Aorta (tissue), 5 donors: ENCODE data around the gene SERINC3. TPM values are rescaled to one million over a fixed set of nuclear protein-coding genes. Genes with fewer than 3 reads are reported as not detected.
A peak's percentile ranks its signal among the peaks of the same experiment; 100 is the strongest.

Experiments used
- ATAC-seq: fragments of 200-7000 bp; cut with Tn5 transposase; one replicate; pipeline ENCODE4 v1.9.1; 2022; ENCODE audit warnings: moderate library complexity; ENCODE audit not compliant: low FRiP score
- DNase-seq, 2 donors: peaks; one replicate each; pipeline ENCODE4 v3.0.0-alpha.2; 2020
- H3K27ac ChIP-seq, 2 donors: one replicate each; pipeline ENCODE4 v1.5.1; 2013; ENCODE audit warnings: low read length in 2 of 2, mild to moderate bottlenecking in 2 of 2, moderate library complexity in 2 of 2, control low read depth in 1 of 2, inconsistent platforms in 1 of 2, low read depth in 1 of 2
- H3K27me3 ChIP-seq, 2 donors: one replicate each; pipeline ENCODE4 v1.6.1; 2013; ENCODE audit warnings: control low read depth in 1 of 2, low read length in 1 of 2, mild to moderate bottlenecking in 1 of 2, moderate library complexity in 1 of 2; ENCODE audit not compliant: insufficient read depth in 2 of 2, control insufficient read depth in 1 of 2
- H3K36me3 ChIP-seq, 2 donors: one replicate each; pipeline ENCODE4 v1.6.1; 2013; ENCODE audit warnings: control low read depth in 1 of 2, low read length in 1 of 2, mild to moderate bottlenecking in 1 of 2; ENCODE audit not compliant: insufficient read depth in 2 of 2, control insufficient read depth in 1 of 2
- H3K4me1 ChIP-seq, 2 donors: one replicate each; pipeline ENCODE4 v1.6.1; 2013; ENCODE audit warnings: low read length in 2 of 2, control low read depth in 1 of 2, mild to moderate bottlenecking in 1 of 2, moderate library complexity in 1 of 2; ENCODE audit not compliant: insufficient read depth in 2 of 2, control insufficient read depth in 1 of 2
- H3K4me3 ChIP-seq, 2 donors: one replicate each; pipeline ENCODE4 v1.5.1; 2013; ENCODE audit warnings: low read length in 2 of 2, control low read depth in 1 of 2, mild to moderate bottlenecking in 1 of 2
- H3K9me3 ChIP-seq: one replicate; pipeline ENCODE4 v1.6.1; 2013; ENCODE audit warnings: mild to moderate bottlenecking, low read length; ENCODE audit not compliant: control insufficient read depth
- WGBS, 2 donors: extraction: QIAGEN DNeasy Blood & Tissue Kit; methylation state at CpG; one replicate each; pipeline ENCODE4 v1.1.7; 2013; 5-methylcytosine and 5-hydroxymethylcytosine counted together
- intact Hi-C, 2 donors: fragments of 100-400 bp; cut with DNase I; formaldehyde crosslinking; loops; one replicate each; pipeline versions ENCODE4 v1.14.2 to v1.15.0; 2022
- polyA plus RNA-seq, 2 donors: library from polyadenylated mRNA; stranded (reverse); fragments of 200-250 nt; gene quantifications; one replicate each; pipeline ENCODE4 v1.2.3, GENCODE V29; 2013
- total RNA-seq, 2 donors: library from RNA; stranded (reverse); fragmentation: NEBNext Ultra II Directional; extraction: Animal tissue kit (Norgen Biotek cat#: 25700); gene quantifications; one replicate each; pipeline ENCODE4 v1.2.1, GENCODE V29; 2021
- donor health status: healthy with polysubstance abuse.
- donor health status: Bipolar disorder and iron deficiency.
- donor health status: DM: no; HTN: no; CAD: no.
- donor health status: DM: no; HTN: no; CAD: no.
- donor health status: DM: yes; HTN: yes; CAD: no.

The SERINC3 gene
- total and polyA plus RNA-seq, 4 donors: 47.1 to 134 (median 104) TPM

- Histone ChIP-seq H3K27me3 (no peaks in the 10 kb centered on the region), H3K4me1 (no peaks in the 10 kb centered on the region), H3K27ac (no peak overlapping the region), H3K9me3 (no peaks in the 10 kb centered on the region), H3K4me3 (no peak overlapping the region), H3K36me3 (no peaks in the 10 kb centered on the region)
- ATAC-seq (no peak), DNase-seq (peak in 1 of 2 donors; percentile 30)
- WGBS, 2 donors: 67% methylated on average over 6 of the region's 6 CpGs
- intact Hi-C loops: no loop called here
Observed at GRCh38 chr20:44461142-44461802, 60.6 kb downstream of the SERINC3 start.

DNA sequence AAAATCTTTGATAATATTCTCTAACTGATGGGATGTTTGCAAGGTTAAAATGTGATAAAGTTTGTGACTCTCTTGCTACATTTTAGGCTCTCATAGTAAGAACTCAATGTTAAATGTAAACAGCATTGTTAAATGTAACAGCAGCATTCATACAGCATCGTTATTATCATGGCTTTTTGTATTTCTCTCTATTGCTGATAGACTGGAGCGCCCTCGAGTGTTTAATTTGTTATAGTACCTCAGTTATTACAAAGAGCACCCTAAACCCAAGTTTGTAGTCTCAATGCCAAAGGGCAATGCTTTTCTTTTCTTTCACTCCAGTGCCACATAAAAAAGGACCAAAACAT is 61.1 kb downstream of the SERINC3 start:
- DNase-seq: no peak
- WGBS, 2 donors: 7 to 17% methylated on average over 3 of the region's 3 CpGs
- intact Hi-C loops: no loop called here
- no peaks in the 10 kb centered on the region for H3K4me1 ChIP-seq
- H3K36me3 ChIP-seq: no peaks in the 10 kb centered on the region
- H3K4me3 ChIP-seq: no peak overlapping the region
- no peak overlapping the region for H3K27ac ChIP-seq
- H3K9me3 ChIP-seq: no peaks in the 10 kb centered on the region
- no peak for ATAC-seq
- no peaks in the 10 kb centered on the region for H3K27me3 ChIP-seq

DNA sequence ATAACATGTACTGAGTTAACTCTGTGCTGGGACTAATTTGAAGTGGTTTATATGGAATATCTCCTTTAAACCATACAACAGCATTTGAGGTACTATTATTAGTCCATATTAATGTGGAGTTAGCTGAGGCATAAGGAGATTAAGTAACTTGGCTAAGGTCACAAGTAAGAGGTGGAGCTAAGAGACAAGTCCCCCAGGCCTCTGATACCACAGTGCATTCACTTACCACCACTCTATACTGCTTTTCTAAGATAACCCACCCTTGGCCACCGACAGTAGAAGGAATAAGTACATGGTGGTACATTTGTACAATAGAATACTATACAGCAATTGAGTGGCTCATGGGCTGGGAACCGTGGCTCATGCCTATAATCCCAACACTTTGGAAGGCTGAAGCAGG is 62.6 kb downstream of the SERINC3 start:
- 76 to 79% methylated on average over 2 of the region's 2 CpGs for WGBS, 2 donors
- Histone ChIP-seq H3K9me3 (no peaks in the 10 kb centered on the region), H3K4me1 (no peaks in the 10 kb centered on the region), H3K27ac (no peak overlapping the region), H3K4me3 (no peak overlapping the region), H3K27me3 (no peaks in the 10 kb centered on the region), H3K36me3 (no peaks in the 10 kb centered on the region)
- intact Hi-C loops: no loop called here
- ATAC-seq (no peak), DNase-seq (peak in 1 of 2 donors; percentile 17)

- no peaks in the 10 kb centered on the region for H3K9me3 ChIP-seq
- H3K4me3 ChIP-seq: no peak overlapping the region
- intact Hi-C loops: no loop called here
- WGBS, 2 donors: 56 to 60% methylated on average over 6 of the region's 6 CpGs
- ATAC-seq (no peak), DNase-seq (peak in 1 of 2 donors; percentile 10)
- no peak overlapping the region for H3K27ac ChIP-seq
- H3K27me3 ChIP-seq: no peaks in the 10 kb centered on the region
- H3K4me1 ChIP-seq: no peaks in the 10 kb centered on the region
- no peaks in the 10 kb centered on the region for H3K36me3 ChIP-seq
Observed at GRCh38 chr20:44457016-44457415, 64.9 kb downstream of the SERINC3 start.

GRCh38 chr20:44456611-44457010 is 65.3 kb downstream of the SERINC3 start:
- intact Hi-C loops: no loop called here
- DNase-seq (no peak), ATAC-seq (no peak)
- no peaks in the 10 kb centered on the region for H3K4me1 ChIP-seq
- no peaks in the 10 kb centered on the region for H3K9me3 ChIP-seq
- 86% methylated on average over 8 of the region's 8 CpGs for WGBS, 2 donors
- H3K36me3 ChIP-seq: no peaks in the 10 kb centered on the region
- H3K27ac ChIP-seq: no peak overlapping the region
- H3K4me3 ChIP-seq: no peak overlapping the region
- H3K27me3 ChIP-seq: no peaks in the 10 kb centered on the region

DNA sequence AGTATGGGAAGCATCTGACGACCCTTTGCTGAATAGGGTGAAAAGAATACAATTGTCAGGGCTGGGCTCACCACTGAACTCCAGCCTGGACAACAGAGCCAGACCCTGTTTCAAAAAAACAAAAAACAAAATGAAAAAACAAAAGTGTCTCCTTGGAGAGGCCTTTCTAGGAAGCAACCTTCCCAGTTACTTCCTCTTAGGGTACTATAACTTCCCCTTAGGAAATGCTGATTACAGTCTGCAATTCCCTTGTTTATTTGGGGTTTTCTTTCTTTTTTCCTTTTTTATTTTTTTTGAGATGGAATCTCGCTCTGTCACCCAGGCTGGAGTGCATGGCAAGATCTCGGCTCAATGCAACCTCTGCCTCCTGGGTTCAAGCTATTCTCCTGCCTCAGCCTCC is 66.7 kb downstream of the SERINC3 start:
- H3K9me3 ChIP-seq: no peaks in the 10 kb centered on the region
- no peak for ATAC-seq
- DNase-seq: no peak
- intact Hi-C loops: no loop called here
- H3K36me3 ChIP-seq: no peaks in the 10 kb centered on the region
- H3K4me3 ChIP-seq: no peak overlapping the region
- H3K27me3 ChIP-seq: no peaks in the 10 kb centered on the region
- WGBS, 2 donors: 74 to 78% methylated on average over 3 of the region's 3 CpGs
- H3K27ac ChIP-seq: no peak overlapping the region
- H3K4me1 ChIP-seq: no peaks in the 10 kb centered on the region

GRCh38 chr20:44454306-44454963 is 67.4 kb downstream of the SERINC3 start:
- H3K4me3 ChIP-seq: no peak overlapping the region
- ATAC-seq: no peak
- no peaks in the 10 kb centered on the region for H3K9me3 ChIP-seq
- H3K36me3 ChIP-seq: no peaks in the 10 kb centered on the region
- H3K4me1 ChIP-seq: no peaks in the 10 kb centered on the region
- no peak overlapping the region for H3K27ac ChIP-seq
- peak in 1 of 2 donors; percentile 26 for DNase-seq
- intact Hi-C loops: no loop called here
- H3K27me3 ChIP-seq: no peaks in the 10 kb centered on the region
- 84 to 85% methylated on average over 7 of the region's 7 CpGs for WGBS, 2 donors

- H3K4me1 ChIP-seq: no peaks in the 10 kb centered on the region
- H3K36me3 ChIP-seq: no peaks in the 10 kb centered on the region
- H3K4me3 ChIP-seq: no peak overlapping the region
- no peak overlapping the region for H3K27ac ChIP-seq
- peaks cover 2% of the 10 kb centered on the region for H3K9me3 ChIP-seq
- H3K27me3 ChIP-seq: no peaks in the 10 kb centered on the region
- 62 to 67% methylated on average over 7 of the region's 7 CpGs for WGBS, 2 donors
- DNase-seq (no peak), ATAC-seq (no peak)
- intact Hi-C loops: no loop called here
Observed at GRCh38 chr20:44450903-44451450, 70.9 kb downstream of the SERINC3 start.

DNA sequence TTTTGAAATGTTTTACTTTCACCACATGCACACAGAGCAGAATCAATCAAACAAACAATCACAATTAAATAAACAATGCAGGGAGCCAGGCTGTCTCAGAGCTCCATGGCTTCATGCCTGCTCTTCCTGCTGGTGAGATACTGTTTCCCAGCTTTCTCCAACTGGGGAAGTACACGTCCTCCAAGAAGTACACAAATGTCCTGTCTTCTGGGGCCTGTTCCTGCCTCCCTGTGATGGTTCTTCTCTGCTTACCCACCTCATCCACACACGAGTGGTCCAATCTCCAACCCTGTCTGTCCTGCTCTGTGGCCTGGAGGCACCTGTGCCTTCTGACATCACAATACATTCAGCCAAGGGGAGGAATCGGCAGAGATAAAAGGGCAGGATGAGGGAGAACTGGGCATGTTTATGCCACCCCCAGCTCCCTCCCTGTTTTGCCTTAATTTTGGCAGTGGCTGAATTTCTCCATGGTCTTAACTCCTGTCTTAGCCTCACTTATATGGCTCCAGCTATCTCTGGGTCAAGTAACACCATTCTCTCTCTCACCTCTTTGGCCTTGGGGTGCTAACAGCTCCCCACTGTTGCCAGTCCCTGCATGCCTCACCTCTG is 71.5 kb downstream of the SERINC3 start:
- H3K9me3 ChIP-seq: peaks cover 4% of the 10 kb centered on the region
- no peaks in the 10 kb centered on the region for H3K4me1 ChIP-seq
- DNase-seq: no peak
- 54 to 63% methylated on average over 3 of the region's 3 CpGs for WGBS, 2 donors
- H3K27ac ChIP-seq: no peak overlapping the region
- no peak for ATAC-seq
- no peak overlapping the region for H3K4me3 ChIP-seq
- intact Hi-C loops: no loop called here
- H3K36me3 ChIP-seq: no peaks in the 10 kb centered on the region
- no peaks in the 10 kb centered on the region for H3K27me3 ChIP-seq
